ENCODE data around the gene TNS3.

Gene TNS3

DNA sequence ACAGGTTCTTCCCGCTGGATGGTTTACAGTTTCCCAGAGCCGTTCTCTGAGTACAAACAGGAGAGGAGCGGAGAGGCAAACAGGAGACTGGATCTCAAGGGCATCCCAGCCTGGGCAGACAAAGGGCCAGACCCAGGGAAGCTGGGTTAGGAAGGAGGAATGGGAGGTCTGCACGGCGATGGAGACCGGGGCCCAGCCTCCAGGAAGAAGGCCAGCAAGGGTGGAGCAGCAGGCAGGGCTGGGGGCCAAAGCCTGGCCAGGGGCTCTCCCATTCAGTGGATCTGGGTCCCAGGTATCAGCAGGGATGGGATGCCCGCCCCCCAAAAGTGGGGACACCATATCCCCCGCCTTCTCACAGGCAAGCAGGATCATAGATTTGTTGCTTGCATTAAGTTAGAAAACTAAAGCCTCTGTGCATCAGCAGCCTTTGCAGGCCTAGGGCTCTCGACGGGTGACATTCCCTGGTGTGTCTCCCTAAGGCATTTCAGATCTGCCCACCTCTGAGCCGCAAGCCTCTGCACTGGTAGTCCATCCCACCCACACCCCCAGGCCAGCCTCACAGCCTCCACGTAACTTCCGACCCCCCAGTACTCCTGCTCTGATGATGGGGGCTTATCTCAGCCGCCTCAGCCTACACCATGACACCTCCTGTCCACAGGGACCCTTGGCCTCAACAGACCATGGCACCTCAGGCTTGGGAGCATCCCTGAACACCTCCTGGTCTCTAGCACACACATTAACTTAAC, 59.9 kb downstream of the TNS3 start:
- no peak for DNase-seq (ENCODE audit: low spot score)

DNA sequence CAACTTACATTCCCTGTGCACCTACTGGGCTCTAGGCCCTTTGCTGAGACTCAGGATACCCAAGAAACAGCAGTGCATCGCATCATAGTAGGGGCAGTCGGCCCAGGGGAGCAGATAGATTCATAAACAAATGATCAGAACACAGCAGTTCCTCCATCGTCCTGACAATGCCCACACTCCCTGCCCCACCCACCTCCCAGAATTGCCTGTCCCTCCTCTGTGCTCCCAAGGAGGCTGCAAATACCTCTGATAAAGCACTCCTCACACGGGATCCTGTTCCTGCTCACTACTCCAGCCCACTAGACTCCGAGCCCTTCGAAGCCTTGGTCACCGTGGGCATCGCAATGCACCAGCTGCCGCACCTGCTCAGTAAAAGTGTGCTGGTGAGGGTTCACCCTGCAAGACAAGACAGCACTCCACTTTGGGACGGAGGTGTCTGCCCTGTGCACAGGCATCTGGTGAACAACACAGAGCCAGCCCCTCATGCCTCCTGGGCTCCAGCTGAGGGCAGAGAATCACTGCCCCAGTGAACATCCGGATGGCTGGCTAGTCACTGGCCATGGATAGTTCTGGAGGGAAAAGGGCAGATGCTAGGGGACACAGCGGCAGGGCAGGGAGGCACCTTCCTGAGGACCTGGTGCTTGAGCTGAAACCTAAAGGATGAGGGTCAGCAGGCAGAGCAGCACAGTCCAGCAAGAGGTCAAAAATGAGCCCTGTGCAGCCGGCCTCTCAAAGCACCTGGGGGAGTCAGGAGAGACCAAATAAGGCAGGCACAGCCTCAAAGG, 60.7 kb downstream of the TNS3 start:
- DNase-seq (ENCODE audit: low spot score), result no peak

DNA sequence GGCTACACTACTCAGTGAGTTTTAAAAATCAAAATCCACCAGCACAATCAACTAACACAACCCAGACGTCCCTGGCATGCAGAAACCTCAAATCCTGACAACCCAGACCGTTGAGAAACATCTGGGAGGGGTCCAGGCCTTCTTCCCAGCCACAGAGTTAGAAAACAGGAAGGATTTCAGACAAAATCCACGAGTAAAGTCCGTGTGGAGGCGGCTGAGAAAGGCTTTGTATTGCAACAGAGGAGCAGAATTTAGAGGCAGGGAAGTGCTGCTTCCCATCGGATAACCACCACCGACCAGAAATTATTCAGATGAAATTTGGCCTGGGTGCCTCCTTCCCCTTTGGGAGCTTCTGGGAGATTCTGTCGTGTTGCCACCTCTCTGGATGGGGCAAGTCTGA, 61.5 kb downstream of the TNS3 start:
- no peak for DNase-seq (ENCODE audit: low spot score)

DNA sequence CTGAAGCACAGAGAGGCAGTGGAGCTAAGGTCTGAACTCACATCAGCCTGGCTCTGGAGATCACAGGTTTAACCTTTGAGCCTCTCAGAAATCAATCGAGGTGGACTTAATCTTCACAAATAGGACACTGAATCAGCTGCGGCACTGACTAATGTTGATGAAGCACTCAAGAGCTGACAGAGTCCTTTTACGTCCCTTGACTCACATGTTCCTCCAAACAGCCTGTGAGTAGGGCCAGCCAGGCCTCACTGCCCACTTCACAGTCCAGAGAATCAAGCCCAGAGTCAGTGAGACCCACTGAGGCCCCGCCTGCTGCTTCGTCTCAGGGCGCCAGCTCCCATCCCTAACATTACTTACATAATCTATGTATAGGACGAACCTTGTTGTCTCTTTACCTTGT, 63.1 kb downstream of the TNS3 start:
- no peak for DNase-seq (ENCODE audit: low spot score)

DNA sequence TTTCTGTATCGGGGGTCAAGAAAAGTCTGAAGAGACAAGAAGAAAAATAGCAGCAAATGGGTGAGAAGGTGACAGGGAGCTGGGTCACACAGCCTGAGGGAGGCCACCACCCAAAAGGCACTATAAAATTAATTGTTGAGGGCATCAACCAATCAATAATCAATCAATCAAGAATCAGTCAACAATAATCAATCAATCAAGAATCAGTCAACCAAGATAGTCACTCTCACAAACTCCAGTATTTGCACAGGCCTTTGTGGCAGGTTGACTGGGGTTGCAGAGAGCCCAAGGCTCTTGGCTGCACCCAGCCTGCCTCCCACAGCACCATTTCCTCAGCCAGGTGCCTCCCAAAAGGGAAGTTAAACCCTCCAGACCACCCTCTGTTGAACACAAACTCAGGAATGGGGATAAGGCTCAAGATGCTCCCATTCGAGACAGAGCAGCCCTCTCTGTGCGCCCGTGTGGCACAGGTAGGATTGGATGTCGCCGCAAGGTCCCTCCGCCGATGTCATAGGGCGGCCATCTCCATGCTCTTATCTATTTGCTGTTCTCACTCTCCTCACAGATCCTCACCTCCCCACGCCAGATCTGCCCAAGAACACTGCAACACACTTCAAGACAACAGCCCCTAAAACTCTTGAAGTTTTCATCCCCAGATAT, 64.0 kb downstream of the TNS3 start:
- no peak for DNase-seq (ENCODE audit: low spot score)

DNA sequence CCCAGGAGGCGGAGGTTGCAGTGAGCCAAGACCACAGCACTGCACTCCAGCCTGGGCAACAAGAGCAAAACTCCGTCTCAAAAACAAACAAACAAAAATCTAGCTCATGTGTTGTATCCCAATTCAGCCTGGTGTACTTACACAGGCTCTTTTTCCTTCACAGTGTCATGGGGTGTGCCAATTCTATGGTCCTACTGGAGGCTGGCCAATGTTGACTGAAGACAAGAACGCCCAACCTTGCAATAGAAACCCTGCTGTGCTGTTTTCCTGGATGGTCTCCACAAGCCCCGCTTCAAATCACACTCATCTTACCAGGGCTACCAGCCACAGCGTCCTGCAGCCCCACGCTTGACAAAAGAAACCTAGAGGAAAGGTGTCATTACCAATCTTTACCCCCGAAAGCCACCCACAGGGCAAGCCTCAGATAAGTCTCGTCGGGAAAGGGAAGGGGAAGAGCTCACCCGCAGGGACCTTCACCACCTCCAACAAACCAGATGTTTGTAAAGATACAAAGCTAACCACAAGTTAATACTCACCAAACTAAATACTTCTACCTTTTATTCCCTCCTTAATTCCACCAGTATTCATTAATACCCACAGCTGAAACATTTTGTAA, 64.8 kb downstream of the TNS3 start:
- DNase-seq (ENCODE audit: low spot score), result no peak

DNA sequence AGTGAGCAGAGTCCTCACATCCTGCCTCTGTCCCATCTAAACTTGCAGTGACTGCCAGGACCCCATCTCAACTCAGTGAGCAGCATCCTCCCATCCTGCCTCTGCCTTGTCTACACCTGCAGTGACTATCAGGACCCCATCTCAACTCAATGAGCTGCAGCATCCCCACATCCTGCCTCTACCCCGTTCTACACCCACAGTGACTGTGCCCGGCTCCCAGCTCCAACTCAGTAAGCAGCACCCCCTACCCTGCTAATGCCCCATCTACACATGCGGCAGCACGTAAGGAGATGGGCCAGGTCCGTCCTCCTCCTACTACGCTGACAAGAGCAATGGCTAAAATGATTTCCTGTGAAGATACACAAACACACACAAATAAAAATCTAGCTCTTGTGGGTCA, 65.5 kb downstream of the TNS3 start:
- DNase-seq (ENCODE audit: low spot score), result no peak

DNA sequence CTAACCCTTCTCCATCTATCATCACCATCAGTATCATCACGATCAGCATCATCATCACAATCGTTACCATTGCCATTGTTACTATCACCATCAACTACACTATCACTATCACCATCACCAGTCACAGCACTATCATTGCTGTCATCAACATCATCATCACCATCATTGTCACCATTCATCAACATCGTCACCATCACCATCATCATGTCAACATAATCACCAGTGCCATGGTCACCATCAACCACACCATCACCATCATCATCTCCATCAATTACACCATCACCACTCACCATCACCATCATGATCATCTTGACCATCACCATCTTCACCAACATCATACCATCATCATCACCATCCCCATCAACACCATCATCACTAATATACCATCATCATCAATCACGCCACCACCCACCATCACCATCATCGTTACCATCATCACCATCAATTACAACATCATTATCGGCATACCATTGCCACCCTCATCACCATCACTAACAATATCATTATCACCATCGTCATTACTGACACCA, 66.5 kb downstream of the TNS3 start:
- no peak for DNase-seq (ENCODE audit: low spot score)

DNA sequence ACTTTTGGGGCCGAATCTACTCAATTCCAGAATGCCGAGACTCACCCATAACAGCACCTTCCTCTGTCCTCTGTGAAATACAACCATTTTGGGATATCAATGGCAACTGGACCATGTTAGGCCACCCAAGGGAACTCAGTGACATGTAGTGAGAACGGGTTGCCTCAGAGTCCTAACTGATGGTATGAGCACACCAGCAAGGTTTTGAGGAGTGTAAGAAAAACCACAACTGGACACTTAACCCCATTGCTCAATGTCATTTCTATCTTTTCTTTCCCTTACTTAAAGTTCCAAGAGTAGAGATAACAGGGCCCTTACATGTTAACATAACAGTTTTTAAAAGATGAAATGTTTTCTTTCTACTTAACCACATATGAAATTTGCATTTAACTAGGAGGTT, 67.1 kb downstream of the TNS3 start:
- DNase-seq (ENCODE audit: low spot score), result no peak

DNA sequence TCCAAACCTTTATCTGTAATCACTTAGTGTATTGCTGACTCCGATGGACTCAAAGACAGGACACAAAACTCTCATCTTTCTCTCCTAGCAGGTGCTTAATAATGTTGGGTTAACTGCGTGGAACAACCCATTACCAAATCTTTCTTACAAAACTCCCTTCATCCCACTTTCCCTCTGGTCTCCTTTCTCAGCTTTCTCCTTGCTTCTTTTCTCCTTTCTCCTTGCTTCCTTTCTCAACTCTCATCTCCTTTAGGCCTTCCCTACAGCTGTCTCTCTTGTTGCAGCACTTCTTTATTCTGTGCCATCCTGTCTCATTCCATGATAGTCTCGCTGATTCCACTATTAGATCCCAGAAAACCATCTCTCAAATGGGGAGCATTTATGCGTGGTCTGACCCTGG, 67.5 kb downstream of the TNS3 start:
- no peak for DNase-seq (ENCODE audit: low spot score)

DNA sequence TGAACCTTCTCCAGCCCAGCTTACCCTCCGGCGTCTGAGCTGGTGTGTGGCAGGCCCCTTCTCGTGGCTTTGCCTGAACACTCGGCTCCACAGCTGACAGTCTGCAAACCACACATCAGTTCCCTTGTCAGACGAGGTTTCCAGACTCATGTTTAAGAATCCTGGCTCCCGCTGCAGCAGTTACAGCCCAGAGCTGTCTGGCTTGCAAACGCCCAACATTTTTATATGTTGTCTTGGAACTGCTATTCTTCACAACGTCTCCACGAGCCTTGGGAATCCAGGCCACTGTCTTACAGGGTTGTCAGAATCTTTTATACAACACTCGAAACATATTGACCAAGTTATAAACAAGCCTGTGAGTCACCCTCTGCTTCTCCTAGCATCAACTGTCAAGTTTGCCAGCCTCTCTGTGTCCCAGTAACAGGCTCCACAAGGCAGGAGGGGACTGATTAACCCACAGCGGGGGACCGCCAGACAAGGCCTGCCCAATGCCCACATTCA, 68.1 kb downstream of the TNS3 start:
- DNase-seq (ENCODE audit: low spot score), result no peak

DNA sequence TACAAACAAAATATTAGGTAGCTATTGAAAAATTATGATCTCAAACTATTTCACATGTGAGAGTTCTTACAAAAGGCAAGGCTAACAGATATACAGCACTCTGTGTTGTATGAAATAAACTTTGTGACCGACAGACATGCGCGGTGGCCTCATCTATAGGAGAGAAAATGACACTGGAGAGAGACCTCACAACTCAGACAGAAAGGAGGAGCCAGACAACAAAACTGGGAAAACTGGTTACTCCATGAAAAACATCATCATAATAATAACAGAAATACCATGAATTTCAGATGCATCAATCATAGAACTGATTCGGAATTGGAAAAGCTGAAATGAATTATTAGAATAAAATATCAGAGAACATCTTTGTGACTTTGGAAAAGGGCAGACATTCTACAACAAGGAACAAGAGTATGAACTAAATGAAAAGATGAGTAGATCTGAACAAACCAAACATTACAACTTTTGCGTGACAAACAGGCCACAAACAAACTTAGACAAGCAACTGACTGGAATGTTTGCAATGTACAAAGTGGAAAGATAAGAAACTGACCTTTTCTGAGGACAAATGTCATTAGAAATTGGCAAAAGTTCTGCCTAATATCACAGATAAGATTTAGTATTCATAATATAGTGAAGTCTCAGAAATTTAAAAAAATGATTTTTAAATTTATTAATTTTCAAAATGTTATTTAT, 69.3 kb downstream of the TNS3 start:
- DNase-seq (ENCODE audit: low spot score), result no peak

DNA sequence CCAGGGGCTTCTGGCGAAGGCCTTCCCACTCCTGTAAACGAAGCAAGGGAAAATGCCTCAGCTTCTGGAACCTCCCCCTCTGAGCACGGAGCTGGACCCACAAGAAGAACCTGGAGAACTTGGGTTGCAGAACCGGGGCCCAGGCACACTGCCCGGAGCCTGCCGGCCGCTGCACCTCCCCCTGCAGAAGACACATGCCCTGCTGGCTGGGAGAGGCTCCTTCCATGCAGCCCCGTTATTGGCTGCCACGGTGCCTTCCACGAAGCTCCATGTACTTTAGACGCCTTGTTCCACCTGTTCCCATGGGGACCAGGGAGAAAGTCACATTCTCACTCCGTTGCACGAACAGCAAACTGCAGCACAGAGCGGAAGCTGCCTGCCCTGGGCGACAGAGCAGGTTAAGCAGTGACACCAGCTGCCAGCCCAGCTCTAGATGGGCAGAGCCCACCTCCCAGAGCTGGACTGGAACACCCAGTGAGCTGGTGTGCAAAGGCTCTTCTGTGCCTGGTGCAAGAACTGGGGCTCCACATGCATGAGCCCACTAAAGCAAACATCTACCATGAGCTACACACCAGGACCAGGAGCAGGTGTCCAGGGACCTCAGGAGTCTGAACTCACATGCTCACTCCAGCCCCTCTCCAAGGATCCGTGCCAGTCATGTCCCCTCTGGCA, 70.1 kb downstream of the TNS3 start:
- no peak for DNase-seq (ENCODE audit: low spot score)

DNA sequence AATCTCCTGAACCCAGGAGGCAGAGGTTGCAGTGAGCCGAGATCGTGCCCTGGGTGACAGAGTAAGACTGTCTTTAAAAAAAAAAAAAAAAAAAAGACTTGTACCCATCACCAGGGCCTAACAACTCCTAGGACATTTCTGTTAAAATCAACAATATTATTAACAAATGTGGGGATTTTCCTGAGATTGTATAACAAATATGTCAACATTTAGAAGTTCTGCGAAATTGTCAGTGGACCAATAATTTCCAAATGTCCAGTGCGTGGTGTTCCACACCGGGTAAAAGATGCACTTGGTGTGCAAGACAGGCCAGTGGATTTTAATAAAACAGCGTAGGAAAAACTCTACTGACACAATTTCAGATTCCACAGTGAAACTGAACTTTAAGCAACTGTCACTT, 71.1 kb downstream of the TNS3 start:
- DNase-seq (ENCODE audit: low spot score), result no peak

DNA sequence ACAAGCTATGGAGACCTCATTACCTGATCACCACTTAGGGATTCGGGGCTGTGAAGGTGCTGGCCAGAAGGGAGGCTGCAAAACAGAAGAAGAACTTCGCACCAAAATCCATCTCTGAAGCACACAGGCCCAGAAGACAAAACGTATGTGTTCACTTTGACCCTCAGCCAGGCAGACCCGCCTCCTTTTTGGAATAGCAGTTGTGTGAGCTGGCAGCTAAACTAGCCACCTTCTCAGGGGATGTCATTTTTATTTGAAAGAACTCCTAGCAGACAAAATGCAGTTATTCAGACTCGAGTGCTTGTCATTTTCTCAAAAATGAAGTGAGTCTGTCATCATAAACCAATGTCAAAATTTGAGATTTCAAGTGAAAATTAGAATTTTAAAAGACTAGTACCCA, 71.7 kb downstream of the TNS3 start:
- DNase-seq (ENCODE audit: low spot score), result no peak

DNA sequence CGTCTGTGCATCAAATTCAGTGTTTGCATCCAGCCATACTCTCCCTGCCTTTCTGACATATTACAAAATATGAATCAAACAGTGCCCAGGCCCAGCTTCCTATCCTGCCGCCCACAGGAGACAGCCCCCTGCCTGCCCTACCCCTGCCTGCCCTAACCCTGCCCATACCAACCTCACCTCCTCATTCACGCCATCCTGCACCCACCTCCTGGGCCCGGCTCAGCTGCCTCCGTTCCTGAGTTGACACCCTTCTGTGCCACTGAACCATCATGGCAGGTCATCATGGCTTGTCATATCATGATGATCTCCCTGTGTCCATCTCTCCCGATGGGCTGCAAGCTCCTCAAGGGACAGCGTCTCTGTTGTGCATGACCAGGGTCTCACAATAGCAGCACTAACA, 72.3 kb downstream of the TNS3 start:
- no peak for DNase-seq (ENCODE audit: low spot score)

DNA sequence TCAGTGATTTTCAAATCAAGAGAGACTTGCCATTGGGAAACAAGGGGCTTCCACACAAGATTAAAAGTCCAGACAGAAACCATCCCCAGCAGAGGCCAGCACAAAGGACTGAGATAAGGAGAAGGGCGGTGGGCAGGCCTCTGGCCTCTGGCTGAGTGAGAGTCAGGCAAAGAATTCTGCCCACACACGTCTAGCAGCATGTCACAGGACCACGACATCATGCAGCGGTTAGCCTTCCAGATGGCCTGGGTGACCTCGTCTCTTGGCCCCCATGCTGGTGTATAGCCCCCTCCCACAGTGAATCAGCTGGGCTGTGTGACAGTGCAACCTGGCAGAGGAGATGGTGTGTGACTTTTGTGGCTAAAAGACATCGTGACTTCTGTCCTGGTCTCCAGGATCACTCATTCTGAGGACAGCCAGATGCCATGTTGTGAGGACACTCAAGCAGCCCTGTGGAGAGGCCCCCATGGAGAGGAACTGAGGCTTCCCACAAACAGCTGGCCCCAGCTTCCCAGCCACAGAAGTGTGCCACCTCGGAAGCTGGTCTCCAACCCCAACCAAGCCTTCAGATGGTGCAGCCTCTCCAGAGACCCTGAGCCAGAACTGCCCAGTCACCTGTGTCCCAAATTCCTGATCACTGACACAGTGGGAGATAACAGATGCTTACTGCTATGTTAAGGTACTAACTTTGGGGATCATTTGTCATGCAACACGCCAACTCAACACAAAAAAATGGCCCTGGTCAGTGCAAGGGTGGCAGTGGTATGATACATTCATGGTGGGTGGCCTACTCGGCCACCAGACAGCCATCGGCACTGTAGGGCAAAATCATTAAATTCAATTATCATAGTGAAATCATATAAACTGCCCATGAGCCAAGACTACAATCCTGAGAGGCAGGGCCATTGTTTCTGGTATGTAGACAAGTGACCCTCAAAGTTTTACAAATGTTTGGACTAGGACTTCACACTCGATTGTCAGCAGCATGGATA, 73.2 kb downstream of the TNS3 start:
- no peak for DNase-seq (ENCODE audit: low spot score)

DNA sequence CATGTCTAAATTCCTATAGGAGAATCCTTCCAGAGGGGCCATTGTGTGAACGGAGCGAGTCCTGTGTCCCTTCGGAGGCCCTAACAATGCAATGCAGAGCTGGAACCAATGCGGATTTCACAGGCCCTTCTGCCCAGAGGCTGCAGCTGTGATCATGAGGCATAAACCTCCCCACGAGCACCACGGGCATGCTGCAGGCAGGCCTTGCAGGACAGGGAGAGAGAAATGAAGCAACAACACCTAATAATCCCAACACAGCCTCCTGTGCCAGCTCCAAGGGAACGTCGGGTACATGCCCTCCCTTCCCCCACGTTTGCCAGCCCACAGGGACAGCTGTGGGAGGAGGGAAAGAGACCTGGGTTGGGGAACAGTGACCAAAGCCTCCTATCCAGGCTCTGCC, 74.4 kb downstream of the TNS3 start:
- no peak for DNase-seq (ENCODE audit: low spot score)

DNA sequence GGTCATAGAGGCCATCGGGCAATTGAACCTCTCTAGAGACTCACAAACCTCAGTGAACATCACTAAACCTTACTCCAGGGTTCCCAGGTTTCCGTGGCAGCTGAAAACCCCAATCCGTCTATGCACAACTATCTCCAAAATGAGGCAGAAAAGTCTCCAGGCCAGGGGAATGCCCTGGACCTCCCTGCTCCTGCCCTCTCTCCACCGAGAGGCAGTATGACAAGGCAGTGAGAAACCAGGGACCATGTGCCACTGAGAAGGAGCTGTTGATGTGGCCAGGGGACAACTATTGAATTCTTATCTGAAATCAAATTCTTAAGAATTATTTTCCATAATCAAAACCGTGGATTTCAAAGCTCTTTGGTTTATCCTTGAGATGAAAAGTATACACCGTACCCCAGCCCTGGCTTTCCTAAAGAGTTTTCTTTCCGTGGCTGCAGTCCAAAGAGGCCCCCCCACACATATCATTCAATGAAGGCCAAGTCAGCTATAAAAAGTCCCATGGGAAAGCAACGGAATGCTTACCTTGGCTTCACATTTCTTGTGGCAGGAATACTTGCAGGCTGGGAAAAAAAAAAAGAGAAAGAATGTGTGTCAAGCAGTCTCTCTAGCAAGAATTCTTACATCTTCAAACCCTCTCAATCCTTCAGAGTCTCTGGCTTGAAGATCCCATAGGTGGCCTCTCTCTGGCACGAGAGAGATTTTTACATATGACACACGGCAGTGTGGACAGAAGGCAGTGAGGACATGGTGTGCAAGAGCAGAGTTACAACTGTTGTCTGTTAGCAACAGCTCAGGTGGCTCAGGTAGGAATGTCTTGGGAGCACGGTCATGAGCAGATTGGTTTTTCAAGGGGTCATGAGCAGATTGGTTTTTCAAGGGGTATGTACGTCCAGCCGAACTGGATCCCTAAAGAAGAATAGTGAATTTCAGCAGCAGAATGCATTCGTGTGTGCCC, 75.2 kb downstream of the TNS3 start:
- DNase-seq (ENCODE audit: low spot score), result peak; percentile 33
